GM18517 (cell line): ENCODE measurements around the gene F10.

Experiments used
- ATAC-seq: cut with Tn5 transposase; IDR thresholded peaks from one replicate; pipeline ENCODE4 v1.9.1; 2021; ENCODE audit warnings: mild to moderate bottlenecking, moderate library complexity; ENCODE audit not compliant: unreplicated experiment

F10 gene

DNA sequence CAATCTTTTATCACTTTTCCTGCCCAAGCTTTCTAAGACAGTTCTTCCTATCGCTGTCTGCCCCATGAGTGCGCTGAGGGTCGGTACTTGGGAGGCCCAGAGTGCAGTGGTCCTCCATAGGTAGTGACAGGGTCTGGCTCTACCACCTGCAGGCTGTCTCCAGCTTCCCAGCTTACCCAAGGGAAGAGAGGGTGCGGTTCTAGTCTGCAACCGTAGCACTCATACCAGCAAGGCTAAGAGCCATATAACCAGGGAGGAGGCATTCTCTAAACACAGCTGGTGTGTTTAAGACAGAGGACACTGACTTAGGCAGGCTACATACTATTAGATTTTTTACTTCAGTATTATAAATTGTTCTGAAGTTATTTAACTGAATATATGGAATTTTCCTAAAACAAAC lies 44.1 kb downstream of the F10 start:
- ATAC-seq = no peak

DNA sequence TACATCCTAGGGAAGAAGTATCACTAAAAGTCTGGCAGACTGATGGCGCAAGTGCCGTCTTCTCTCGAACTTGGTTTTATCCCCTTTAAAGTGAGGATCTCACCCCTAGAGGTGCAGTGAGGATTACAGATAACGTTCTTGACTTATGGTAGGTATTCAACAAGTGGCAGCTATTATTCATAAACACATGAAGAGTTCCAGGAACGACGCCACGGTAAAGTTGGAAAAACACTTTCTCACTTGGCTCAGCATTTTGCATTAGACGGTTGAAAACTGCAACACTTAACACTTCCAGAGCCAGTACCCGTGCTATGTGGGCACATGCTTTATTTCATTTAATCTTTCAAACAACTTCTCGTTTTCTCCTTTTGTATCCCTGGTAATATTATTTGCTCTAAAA lies 44.6 kb downstream of the F10 start:
- ATAC-seq = no peak

DNA sequence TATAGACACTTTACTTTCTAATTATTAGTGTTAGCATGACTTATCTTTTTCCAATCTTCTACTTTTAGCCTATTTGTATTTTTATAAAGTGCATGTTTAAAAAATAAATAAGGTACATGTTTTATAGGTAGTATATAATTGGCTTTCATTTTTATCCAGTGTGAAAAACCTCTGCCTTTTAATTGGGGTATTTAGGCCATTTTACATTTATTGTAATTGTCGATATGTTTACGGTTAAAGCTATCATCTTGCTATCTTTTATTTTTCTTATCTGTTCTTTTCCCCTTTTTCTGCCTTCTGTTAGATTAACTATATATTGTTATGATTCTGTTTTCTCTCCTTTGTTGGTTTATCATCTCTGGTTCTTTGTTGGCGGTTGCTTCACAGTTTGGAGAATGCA lies 45.0 kb downstream of the F10 start:
- no peak for ATAC-seq

DNA sequence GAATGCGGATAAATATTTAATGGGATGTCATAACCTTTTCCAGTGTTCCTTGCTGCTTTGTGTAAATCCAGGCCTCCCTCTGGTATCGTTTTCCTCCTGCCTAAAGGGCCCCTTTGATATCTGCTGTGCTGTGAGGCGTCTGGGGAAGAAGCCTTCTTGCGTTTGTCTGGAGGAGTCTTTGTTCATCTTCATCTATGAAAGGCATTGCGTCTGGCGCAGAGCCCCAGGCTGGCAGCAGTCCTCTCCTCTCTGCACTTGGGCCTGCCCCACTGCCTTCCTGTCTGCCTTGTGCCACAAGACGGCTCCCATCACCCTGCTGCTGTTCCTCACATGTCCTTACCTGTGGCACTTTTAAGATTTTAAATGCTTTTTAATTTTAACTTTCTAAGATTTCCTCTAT lies 45.6 kb downstream of the F10 start:
- no peak for ATAC-seq

DNA sequence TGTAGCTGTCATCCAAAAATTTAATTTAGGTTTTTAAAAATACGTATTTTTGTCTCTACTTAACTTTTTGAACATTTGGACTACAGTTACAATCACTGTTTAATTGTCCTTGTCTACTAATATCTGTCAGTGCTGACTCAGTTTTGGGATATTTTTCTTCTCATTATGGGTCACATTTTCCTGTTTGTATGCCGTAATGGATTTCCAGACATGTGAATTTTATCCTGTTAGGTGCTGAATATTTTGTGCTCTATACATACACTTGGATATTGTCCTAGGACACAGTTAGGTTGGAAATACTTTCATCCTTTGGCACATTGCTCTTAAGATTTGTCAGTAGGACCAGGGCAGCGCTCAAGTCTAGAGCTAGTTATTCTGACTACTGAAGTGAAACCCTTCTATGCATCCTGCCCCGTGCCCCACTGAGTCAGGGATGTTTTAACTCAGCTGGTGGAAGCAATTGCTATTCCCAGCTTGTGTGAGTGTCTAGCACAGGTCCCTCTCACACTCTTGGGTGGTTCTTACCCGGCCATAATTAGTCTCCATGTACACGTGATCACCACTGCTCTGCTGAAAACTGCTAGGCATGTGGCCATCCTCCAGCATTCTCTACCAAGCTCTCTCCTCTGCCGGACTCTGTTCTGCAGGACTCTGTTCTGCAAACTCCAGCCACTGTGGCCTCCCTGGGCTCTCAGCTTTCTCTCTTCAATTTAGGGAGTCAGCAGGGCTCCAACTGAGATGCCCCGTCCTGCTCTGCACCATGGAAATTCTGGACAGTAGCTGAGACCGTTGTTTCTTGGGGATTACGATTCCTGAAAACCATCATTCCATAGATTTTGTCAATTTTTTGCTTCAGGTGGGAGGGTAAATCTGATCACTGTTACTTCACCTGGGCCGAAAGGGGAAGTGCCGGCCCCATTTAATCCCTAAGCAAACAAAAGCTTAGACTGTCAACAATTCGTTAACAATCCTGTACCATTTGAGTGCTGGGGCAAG lies 47.0 kb downstream of the F10 start:
- ATAC-seq = no peak

DNA sequence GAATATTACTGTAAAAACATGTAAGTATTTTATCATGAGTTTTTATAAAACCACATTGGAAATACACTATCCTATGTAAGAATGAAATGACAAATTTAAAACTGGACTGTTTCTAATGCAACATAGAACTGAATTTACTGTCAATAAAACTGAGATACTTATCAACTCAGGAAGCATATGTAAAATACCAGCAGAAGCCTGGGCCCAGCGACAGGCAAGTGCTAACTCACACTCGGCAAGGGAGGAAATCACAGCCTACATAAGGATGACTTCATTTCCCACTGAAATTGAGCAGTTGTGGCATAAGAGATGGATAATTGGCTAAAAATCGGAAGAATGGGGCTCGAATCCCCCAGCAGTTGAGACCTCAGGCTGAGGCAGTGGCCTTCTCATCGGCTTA lies 47.9 kb downstream of the F10 start:
- no peak for ATAC-seq

DNA sequence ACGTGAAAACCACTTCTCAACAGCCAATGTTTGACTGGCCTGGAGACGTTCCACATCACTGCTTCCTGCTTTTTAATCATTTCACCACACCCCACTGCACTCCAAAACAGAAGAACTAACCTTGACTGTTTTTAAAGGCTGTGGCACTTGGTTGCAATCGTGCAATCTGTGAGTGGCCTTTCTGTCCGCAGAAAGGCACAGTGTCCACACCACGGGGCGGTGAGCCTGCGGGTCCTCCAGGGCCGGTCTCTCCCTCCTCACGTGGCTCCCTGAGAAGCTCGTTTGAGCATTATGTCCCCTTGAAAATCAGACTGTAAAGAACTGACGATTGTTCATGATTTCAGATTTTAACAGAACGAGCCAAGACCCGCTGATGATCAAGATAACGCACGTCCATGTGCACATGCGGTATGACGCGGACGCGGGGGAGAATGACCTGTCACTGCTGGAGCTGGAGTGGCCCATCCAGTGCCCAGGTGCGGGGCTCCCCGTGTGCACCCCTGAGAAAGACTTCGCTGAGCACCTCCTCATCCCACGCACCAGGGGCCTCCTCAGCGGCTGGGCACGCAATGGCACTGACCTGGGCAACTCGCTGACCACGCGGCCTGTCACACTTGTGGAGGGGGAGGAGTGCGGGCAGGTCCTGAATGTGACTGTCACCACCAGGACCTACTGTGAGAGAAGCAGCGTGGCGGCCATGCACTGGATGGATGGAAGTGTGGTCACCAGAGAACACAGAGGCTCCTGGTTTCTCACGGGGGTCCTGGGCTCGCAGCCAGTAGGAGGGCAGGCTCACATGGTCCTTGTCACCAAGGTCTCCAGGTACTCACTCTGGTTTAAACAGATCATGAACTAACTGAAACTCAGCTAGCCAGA lies 48.9 kb downstream of the F10 start:
- no peak for ATAC-seq

DNA sequence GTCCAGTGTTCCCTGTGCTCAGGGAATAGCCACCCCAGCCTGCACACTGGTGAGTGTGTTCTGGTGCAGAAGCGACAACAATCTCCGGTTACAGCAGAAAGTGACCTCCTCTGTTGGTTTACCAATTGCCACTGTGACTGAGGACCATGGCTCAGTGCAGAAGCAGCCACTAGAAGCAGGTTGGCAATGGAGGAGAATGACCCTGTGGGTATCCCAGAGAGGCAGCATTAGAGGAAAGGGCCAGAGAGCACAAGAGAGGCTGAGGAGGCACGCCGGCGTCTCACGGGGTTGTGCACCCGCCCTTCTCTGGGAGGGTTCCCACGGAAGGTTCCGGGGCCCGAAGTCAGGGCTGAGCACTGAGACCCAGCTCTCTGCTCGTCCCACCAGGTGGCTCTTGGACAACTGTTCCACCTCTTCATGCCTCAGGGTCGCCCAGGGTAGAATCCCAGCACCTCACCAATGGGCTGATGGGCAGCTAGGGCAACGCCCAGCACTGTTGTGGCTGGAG lies 49.9 kb downstream of the F10 start:
- no peak for ATAC-seq

DNA sequence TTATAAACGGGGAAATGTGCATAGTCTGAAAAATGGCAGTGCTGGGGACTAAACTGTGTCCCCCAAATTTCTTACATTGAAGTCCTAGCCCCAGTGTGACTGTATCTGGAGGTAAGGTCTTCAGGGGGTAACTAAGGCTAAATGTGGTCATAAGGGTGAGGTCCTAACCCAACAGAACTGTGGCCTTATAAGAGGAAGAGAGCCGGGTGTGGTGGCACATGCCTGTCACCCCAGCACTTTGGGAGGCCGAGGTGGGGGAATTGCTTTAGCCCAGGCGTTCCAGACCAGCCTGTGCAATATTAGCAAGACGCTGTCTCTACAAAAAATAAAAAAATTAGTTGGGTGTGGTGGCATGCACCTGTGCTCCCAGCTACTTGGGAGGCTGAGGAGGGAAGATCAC lies 53.7 kb downstream of the F10 start:
- ATAC-seq = no peak

DNA sequence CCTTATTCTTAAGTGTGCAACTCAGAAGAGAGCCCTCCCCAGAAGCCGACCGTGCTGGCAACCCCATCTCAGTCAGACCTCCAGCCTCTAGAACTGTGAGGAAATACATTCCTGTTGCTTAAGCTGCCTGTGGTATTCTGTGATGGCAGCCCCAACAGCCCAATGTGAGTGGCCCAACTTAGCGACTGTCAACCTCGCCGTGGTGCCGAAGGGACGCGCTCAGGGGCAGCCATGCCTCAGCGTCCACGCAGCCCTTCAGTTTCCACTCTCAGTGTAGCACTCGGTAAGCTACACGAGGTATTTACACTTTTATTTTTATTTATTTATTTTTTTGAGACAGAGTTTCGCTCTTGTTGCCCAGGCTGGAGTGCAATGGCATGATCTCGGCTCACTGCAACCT lies 54.2 kb downstream of the F10 start:
- no peak for ATAC-seq

DNA sequence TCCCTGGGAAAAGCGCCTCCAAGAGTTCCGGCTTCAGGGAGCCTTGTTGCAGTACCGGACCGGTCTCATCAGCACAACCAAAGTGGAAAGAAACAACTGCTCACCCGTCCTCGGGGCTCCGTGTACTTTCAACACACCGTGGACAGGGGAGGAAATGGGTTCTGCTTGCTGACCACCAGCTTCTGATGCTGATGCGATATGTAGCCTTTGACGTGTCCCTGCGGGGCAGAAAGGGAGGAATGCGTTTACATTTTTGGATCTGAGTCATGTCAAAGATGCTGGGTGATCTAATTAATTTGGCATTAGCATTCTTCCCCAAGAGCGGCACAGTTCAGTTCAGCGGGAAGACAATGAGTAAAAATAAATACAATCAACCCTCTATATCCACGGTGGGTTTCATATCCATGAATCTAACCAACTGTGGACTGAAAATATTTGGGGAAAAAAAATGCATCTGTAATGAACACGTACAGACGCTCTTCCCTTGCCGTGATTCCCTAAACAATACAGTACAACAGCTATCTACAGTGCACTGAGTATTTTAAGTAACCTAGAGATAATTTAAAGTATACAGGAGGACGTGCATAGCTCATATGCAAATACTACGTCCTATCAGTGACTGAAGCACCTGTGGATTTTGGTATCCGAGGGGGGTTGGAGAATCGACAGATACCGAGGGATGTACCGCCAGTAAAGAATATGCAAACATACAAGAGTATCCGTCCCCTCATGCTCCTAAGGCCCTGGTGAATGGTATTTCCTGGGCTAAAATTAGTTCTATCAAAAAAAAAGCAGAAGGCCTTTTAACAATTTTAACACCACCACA lies 55.7 kb downstream of the F10 start:
- no peak for ATAC-seq

DNA sequence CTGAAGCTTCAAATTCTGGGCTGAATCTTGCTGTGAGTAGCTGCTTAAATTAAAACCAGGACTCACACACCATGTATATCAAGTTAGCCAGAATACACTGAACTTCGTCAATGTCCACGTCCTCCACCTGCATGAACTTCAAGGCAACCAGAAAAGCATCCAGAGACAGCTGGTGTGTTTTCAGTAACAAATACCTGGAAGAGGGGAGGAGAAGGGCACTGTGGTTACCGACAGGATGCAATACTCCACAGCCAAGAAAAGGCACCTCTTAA lies 56.2 kb downstream of the F10 start:
- ATAC-seq = no peak

DNA sequence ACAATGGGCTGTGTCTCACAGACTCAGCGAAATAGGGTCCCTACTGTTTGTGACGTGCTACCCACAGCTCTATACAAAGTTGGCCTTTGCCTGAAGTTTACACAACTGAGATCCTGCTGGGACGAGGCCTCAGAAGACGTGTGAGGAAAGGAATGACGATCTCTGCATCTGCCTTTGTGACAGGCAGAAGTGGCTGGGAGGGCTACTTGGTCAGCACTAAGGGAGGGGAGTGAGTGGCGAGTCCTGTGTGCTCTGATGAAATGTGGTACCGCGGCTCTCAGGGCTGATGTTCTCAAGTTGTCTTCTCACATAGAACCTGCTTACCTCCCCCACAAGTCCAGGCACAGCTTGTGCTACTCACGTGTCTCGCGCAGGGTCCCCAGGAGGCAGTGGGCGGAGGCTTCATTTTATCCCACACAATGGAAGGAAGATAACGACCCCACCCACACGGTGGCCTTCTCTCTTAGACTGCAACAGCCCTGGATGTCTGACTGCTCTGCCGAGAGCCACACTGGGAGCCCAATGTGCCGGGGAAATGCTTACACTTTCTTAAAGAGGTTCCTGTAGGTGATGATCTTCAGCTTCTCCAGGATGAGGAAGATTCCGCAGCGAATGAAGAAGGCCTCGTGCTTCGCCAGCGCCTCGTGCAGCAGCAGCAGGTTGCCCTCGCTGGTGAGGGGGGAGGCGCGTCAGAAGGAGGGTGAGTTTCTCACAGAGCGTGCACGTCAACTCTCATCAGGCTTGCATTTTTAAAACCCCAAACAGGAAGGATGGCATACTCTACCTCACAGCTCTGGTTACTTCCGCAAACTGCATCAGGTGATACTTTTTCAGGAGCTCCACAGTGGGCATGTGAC lies 57.0 kb downstream of the F10 start:
- no peak for ATAC-seq

DNA sequence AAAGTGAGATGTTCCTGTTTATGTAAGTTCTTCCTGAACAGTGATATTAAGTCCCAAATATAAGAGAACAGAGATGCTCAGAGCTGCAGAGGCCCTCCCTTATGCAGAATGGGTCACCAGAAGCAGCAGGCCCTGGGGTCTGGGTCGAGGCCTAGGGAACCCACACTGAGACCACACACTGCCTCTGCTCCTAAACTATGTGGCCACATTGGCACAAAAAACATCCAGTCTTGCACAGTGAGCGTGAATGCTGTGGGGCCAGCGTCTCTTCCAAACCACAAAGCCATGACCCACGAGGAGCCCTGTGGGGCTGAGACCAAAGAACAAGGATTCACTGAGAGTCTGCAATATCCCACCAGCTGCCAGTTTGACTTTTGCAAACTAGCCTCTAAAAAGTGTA lies 59.4 kb downstream of the F10 start:
- no peak for ATAC-seq

DNA sequence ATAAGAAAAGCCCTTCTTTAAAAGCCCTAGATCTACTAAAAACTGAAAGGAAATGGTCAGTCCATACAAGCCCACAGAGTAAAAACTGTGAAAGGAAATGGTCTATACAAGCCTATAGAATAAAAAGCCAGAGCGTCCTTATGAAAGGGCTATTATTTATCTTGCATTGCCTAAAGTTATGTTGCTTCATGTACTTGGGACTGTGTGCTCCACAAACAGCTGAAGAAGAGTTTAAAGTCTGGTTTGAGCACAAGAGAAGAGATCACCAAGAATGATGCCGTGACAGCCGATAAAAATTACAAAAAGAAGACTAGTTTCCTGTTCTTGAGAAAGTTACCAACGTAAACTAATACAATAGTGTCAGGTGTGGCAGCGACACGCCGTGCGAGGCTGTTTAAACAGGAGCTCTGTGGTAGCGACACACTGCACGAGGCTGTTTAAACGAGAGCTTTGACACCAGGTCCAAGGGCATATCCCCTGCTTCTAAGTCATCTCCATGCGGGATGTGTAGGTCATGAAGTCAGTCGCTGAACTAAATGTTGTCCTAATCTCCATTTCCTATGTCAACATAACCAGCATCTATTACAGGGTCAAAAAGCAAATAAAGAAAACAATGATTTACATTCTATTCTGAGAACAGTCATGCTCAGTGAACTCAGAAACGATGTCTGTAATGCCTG lies 61.0 kb downstream of the F10 start:
- ATAC-seq = no peak

DNA sequence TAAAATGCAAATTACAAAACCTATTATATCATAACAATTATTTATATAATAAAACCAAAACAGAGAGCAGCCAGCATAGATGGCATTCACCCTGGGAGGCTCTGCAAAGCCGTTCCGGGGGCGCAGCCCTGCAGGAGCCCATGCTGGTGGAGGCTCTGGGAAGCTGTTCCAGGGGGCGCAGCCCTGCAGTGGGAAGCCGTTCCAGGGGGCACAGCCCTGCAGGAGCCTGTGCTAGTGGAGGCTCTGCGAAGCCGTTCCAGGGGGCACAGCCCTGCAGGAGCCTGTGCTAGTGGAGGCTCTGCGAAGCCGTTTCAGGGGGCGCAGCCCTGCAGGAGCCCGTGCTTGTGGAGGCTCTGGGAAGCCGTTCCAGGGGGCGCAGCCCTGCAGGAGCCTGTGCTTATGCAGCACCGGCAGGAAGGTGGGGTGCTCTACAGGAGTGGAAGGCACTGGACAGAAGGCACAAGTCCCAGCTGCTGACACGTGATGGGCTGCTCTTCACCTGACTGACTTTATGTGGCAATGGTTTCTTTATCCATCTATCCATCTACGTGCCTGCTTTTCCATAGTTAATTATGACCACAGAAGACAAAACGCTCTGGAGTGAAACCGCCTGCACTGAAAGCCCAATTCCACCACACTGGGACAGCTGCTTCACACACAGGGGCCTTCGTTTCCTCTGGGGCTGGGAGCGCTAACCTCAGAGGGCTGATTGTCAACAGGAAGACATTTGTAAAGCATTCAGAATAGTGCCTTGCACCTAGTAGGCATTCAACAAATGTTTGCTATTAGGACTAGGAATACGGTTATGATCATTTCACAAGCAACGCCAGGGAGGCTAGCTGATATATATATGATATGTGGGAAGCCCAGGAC lies 62.2 kb downstream of the F10 start:
- no peak for ATAC-seq

DNA sequence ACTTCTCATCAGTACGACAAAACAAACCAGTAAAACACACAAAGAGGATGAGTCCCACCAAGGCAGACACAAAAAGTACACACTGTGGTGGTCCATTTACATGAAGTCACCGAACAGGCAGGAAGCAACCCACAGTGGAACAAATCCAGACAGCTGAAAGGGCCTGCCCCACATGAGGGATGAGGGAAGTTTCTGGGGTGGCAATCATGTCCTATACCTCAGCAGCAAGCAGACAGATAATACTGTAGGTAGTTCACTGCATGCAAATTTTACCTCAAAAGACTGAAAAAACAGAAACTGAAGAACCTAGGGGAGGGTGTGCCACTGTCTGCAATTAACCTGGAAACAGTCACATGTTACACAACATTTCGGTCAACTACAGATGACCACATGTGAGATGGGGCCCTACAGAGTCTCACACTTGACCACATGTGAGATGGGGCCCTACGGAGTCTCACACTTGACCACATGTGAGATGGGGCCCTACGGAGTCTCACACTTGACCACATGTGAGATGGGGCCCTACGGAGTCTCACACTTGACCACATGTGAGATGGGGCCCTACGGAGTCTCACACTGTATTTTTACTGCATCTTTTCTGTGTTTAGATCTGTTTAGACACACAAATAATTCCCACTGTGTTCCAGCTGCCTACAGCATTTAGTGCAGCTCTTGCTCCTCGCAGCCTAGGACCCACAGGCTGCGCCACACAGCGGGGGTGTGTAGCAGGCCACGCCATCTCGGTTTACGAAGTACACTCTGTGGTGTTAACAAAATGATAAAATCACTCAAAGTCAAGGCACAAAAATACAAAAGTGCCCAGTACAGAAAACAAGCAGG lies 63.7 kb downstream of the F10 start:
- ATAC-seq = peak; percentile 91

DNA sequence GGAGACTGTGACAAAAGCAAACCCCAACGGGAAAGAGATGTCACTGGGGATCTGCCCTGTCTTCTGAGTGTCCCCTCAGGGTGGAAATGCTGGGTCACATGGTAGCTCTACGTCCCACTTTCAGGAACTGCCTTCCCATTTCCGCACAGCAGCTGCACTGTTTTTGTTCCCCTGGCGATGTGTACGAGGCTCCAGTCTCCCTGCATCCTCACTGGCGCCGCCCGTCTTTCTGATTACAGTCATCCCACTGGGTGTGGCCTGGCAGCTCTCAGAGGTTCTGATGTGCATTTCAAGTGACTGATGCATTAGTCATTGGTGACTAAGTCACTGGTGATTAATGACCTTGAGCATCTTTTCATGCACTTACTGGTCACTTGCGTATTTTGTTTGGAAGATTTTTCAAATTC lies 64.7 kb downstream of the F10 start:
- ATAC-seq = no peak
